ENCODE results near the gene BMP2. TPM values are rescaled to one million over a fixed set of nuclear protein-coding genes. Genes with fewer than 3 reads are reported as not detected.

BMP2 gene
- polyA plus RNA-seq, 1 donor, result 19.4 TPM

DNA sequence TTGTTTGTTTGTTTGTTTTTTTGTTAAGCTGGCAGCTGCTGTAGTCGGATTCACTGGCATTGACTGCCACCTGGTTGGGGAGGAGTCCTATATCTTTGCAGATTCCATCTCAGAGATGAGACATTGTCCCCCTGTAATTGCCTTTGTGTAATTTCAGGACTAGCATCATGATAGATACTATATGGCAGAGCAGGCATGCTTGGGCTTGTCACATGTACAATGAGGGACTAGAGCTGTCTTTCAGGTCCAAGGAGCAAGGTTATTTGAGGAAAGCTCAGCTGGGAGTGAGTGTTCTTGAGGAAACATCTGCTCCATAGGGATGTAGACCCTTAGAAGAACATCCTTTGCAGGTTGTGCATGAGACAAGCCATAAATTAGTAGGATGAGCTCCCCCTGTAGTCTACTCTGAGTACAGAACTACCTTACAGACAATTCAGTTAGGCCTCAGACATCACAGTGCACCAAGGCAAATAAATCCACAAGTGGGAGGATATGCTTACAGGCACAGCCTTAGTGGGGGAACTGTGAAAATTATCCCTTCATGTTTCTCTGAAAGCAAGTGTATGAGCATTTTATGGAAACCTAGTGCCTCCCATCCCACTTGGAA lies 62.1 kb downstream of the BMP2 start:
- DNase-seq, result no peak

Data from left kidney (tissue), 2 donors.